HCT116 (cell line): ENCODE data around the gene ROGDI. TPM values are rescaled to one million over a fixed set of nuclear protein-coding genes. Genes with fewer than 3 reads are reported as not detected.

ENCODE experiments used
- ATAC-seq: fragments of 200-7000 bp; cut with Tn5 transposase; 2 replicates; pipeline ENCODE4 v1.9.1; 2020; ENCODE audit warnings: mild to moderate bottlenecking, moderate library complexity
- BruUV-seq: library from RNA; stranded (reverse); fragments of 400-500 nt; replicated peaks from 2 replicates; lab custom pipeline; 2021; lab: Mats Ljungman, UMichigan
- CTCF ChIA-PET: fragments of 300-600 bp; sonication (Branson Sonifier 250); formaldehyde crosslinking; loops from one replicate; lab custom pipeline; 2021; ENCODE audit warnings: antibody characterized with exemption; lab: Charles Lee
- POLR2A ChIA-PET: fragments of 300-600, 350-600 bp; sonication (Branson Sonifier 250); formaldehyde crosslinking; loops from one replicate; lab custom pipeline; 2021; ENCODE audit warnings: antibody characterized with exemption; lab: Charles Lee
- RAD21 ChIA-PET, 2 experiments: fragments of 300-600 bp; sonication (Branson Sonifier 250); formaldehyde crosslinking; loops; one replicate each; lab custom pipeline; 2023; ENCODE audit warnings: low total read pairs in 2 of 2; ENCODE audit not compliant: uncharacterized antibody in 2 of 2, unreplicated experiment in 2 of 2, low non-redundant PET in 1 of 2; lab: Charles Lee
- DNase-seq: peaks from one replicate; pipeline ENCODE4 v3.0.0-alpha.2; 2010; ENCODE audit warnings: low read depth, low spot score
- H2AFZ ChIP-seq: fragments of 200-600 bp; shearing (Covaris generic), sonication (generic); 2 replicates; pipeline ENCODE4 v1.6.1; 2017; ENCODE audit warnings: low read depth, mixed run types, mixed read lengths, antibody characterized with exemption, low read length; ENCODE audit not compliant: poor library complexity, severe bottlenecking
- H3K27ac ChIP-seq: 2 replicates; pipeline ENCODE4 v1.5.1; 2012; ENCODE audit warnings: low read depth, low read length
- H3K27me3 ChIP-seq: fragments of 200-600 bp; sonication (generic); 2 replicates; pipeline ENCODE4 v1.6.1; 2016; ENCODE audit warnings: mixed run types, low read length, mixed read lengths; ENCODE audit not compliant: insufficient read depth
- H3K36me3 ChIP-seq, 2 experiments: fragments of 200-500 bp in 1 of 2; fragments of 200-600 bp in 1 of 2; sonication (Bioruptor generic) in 1 of 2; sonication (generic) in 1 of 2; 2 replicates each; pipeline versions ENCODE4 v1.5.1 to v1.6.1; 2014 to 2016; ENCODE audit warnings: low read length in 2 of 2, inconsistent platforms in 1 of 2, mixed read lengths in 1 of 2, mixed run types in 1 of 2; ENCODE audit not compliant: insufficient read depth in 2 of 2, control insufficient read depth in 1 of 2
- H3K4me1 ChIP-seq, 2 experiments: fragments of 200-600 bp in 1 of 2; sonication (generic) in 1 of 2; 2 replicates each; pipeline versions ENCODE4 v1.5.1 to v1.6.1; 2012 to 2017; ENCODE audit warnings: low read length in 2 of 2, inconsistent platforms in 1 of 2, mild to moderate bottlenecking in 1 of 2, mixed read lengths in 1 of 2, mixed run types in 1 of 2, moderate library complexity in 1 of 2; ENCODE audit not compliant: insufficient read depth in 2 of 2, control insufficient read depth in 1 of 2
- H3K4me2 ChIP-seq: fragments of 200-600 bp; sonication (generic); 2 replicates; pipeline ENCODE4 v1.6.1; 2017; ENCODE audit warnings: mixed run types, low read length, mixed read lengths
- H3K4me3 ChIP-seq, 2 experiments: fragments of 200-600 bp in 1 of 2; sonication (generic) in 1 of 2; replicated peaks in 1 of 2; 2 replicates each; pipeline ENCODE4 v1.5.1; 2011 to 2016; ENCODE audit warnings: low read length in 2 of 2, control low read depth in 1 of 2, low read depth in 1 of 2, mild to moderate bottlenecking in 1 of 2, mixed read lengths in 1 of 2, mixed run types in 1 of 2
- H3K79me2 ChIP-seq: fragments of 200-600 bp; sonication (generic); 2 replicates; pipeline ENCODE4 v1.6.1; 2017; ENCODE audit warnings: mild to moderate bottlenecking, mixed run types, low read length, moderate library complexity, mixed read lengths; ENCODE audit not compliant: insufficient read depth
- H3K9ac ChIP-seq: fragments of 200-600 bp; sonication (generic); 2 replicates; pipeline ENCODE4 v1.6.1; 2016; ENCODE audit warnings: low read length, mixed read lengths
- H3K9me2 ChIP-seq: fragments of 200-600 bp; sonication (generic), shearing (Covaris generic); 2 replicates; pipeline ENCODE4 v1.6.1; 2017; ENCODE audit warnings: mixed run types, mild to moderate bottlenecking, moderate library complexity; ENCODE audit not compliant: insufficient read depth
- H3K9me3 ChIP-seq, 2 experiments: fragments of 200-500 bp in 1 of 2; fragments of 200-600 bp in 1 of 2; sonication (Bioruptor generic) in 1 of 2; sonication (generic) in 1 of 2; 2 replicates each; pipeline ENCODE4 v1.6.1; 2014 to 2017; ENCODE audit warnings: low read length in 2 of 2, mixed read lengths in 2 of 2, inconsistent platforms in 1 of 2, low read depth in 1 of 2, mild to moderate bottlenecking in 1 of 2, mixed run types in 1 of 2, moderate library complexity in 1 of 2; ENCODE audit not compliant: control insufficient read depth in 1 of 2, insufficient read depth in 1 of 2
- H4K20me1 ChIP-seq: fragments of 200-600 bp; sonication (generic), shearing (Covaris generic); 2 replicates; pipeline ENCODE4 v1.6.1; 2017; ENCODE audit warnings: mixed run types, mild to moderate bottlenecking, moderate library complexity; ENCODE audit not compliant: insufficient read depth
- CEBPB ChIP-seq: IDR thresholded peaks from 2 replicates; pipeline ENCODE4 v1.6.1; 2012; ENCODE audit warnings: low read depth
- EGR1 ChIP-seq: IDR thresholded peaks from 2 replicates; pipeline ENCODE4 v1.6.1; 2012; ENCODE audit warnings: low read depth
- ELF1 ChIP-seq: IDR thresholded peaks from 2 replicates; pipeline ENCODE4 v1.6.1; 2012; ENCODE audit warnings: low read depth, borderline replicate concordance
- JUND ChIP-seq: IDR thresholded peaks from 2 replicates; pipeline ENCODE4 v1.6.1; 2012
- RAD21 ChIP-seq: IDR thresholded peaks from 2 replicates; pipeline ENCODE4 v1.6.1; 2012; ENCODE audit warnings: low read depth, mild to moderate bottlenecking
- REST ChIP-seq: IDR thresholded peaks from 2 replicates; pipeline ENCODE4 v1.6.1; 2012; ENCODE audit warnings: low read depth
- SP1 ChIP-seq: IDR thresholded peaks from 2 replicates; pipeline ENCODE4 v1.6.1; 2012; ENCODE audit warnings: low read depth
- SRF ChIP-seq: IDR thresholded peaks from 2 replicates; pipeline ENCODE4 v1.6.1; 2012; ENCODE audit warnings: low read depth
- TCF7L2 ChIP-seq: IDR thresholded peaks from 2 replicates; pipeline ENCODE4 v1.7.0; 2011; ENCODE audit warnings: borderline replicate concordance, inconsistent platforms; ENCODE audit not compliant: insufficient read depth, insufficient read length; ENCODE audit errors: extremely low read depth
- YY1 ChIP-seq: IDR thresholded peaks from 2 replicates; pipeline ENCODE4 v1.6.1; 2011; ENCODE audit warnings: low read length, low read depth, moderate library complexity, mild to moderate bottlenecking; ENCODE audit not compliant: insufficient replicate concordance; ENCODE audit errors: extremely low read depth
- ZBTB33 ChIP-seq: IDR thresholded peaks from 2 replicates; pipeline ENCODE4 v1.6.1; 2011; ENCODE audit warnings: mild to moderate bottlenecking, low read length, moderate library complexity; ENCODE audit not compliant: insufficient replicate concordance; ENCODE audit errors: extremely low read depth
- ZFX ChIP-seq: fragments of 450-650 bp; IDR thresholded peaks from 2 replicates; pipeline ENCODE4 v1.6.1; 2017
- ZNF274 ChIP-seq: fragments of 200-500 bp; sonication (Bioruptor generic); IDR thresholded peaks from 2 replicates; pipeline ENCODE4 v1.6.1; 2014; ENCODE audit warnings: mild to moderate bottlenecking, low read depth, low read length, inconsistent platforms
- intact Hi-C: fragments of 100-400 bp; cut with micrococcal nuclease; formaldehyde crosslinking; loops from 2 replicates; pipeline ENCODE4 v1.10.0; 2022
- total RNA-seq: library from RNA; stranded (reverse); gene quantifications from one replicate; pipeline ENCODE4 v1.2.1, GENCODE V29; 2021; ENCODE audit not compliant: unreplicated experiment

Gene ROGDI
- total RNA-seq, 1 experiment from 2014 or later = 20.1 TPM

DNA sequence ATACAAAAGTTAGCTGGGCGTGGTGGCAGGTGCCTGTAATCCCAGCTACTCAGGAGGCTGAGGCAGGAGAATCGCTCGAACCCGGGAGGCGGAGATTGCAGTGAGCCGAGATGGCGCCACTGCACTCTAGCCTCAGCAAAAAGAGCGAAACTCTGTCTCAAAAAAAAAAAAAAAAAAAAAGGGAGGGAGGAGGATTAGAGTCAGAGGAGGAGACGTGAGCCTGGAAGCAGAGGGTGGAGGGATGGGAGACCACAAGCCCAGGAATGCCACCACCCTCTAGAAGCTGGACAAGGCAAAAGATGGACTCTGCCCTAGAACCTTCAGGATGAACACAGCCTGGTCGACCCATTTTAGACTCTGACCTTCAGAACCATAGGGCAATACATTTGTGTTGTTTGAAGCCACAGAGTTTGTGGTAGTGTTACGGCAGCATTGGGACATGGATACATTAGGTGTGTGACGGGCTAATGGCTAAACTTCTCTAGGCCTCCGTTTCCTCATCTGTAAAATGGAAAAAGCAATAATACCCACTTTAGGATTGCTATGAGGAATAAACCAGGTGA, 9.4 kb downstream of the ROGDI start:
- ATAC-seq = no peak
- Histone ChIP-seq H3K27ac (no peak overlapping the region), H3K9me3 (no peaks in the 10 kb centered on the region), H2AFZ (no peak overlapping the region), H3K4me2 (no peak overlapping the region), H3K36me3 (no peaks in the 10 kb centered on the region), H3K79me2 (no peaks in the 10 kb centered on the region), H4K20me1 (no peaks in the 10 kb centered on the region), H3K27me3 (no peaks in the 10 kb centered on the region), H3K9me2 (no peaks in the 10 kb centered on the region), H3K4me3 (no peak overlapping the region), H3K9ac (no peak overlapping the region), H3K4me1 (peaks cover 6 to 7% of the 10 kb centered on the region in 2 experiments)
- RAD21 ChIA-PET = no interaction called here
- no peak for DNase-seq
- no TSS peak for BruUV-seq
- intact Hi-C loops = no loop called here
- CTCF ChIA-PET = no interaction called here
- POLR2A ChIA-PET = interaction anchor here (1.1 kb wide), 1 partner anchor 10 kb away, joined by 3 read pairs; no protein-coding TSS in a partner anchor
- no peak for TF ChIP-seq SRF
- no peak for TF ChIP-seq SP1
- TF ChIP-seq TCF7L2 = no peak
- no peak for TF ChIP-seq ELF1
- no peak for TF ChIP-seq CEBPB
- TF ChIP-seq ZFX = no peak
- TF ChIP-seq JUND = no peak
- no peak for TF ChIP-seq RAD21
- no peak for TF ChIP-seq EGR1
- no peak for TF ChIP-seq ZNF274
- no peak for TF ChIP-seq REST
- no peak for TF ChIP-seq YY1
- no peak for TF ChIP-seq ZBTB33
- TF ChIP-seq, all 23 proteins: peak for 0
